NCI-H2171 (cell line): ENCODE results near the gene FBXO39.
"Not testable (repeated sequence)": the region's sequence is repeated elsewhere in the genome, so short reads cannot be mapped to it uniquely, and the experiment has no call there.

Experiments
- DNase-seq: peaks from one replicate; lab custom pipeline; 2025; lab: John Stamatoyannopoulos, UW

Gene FBXO39

DNA sequence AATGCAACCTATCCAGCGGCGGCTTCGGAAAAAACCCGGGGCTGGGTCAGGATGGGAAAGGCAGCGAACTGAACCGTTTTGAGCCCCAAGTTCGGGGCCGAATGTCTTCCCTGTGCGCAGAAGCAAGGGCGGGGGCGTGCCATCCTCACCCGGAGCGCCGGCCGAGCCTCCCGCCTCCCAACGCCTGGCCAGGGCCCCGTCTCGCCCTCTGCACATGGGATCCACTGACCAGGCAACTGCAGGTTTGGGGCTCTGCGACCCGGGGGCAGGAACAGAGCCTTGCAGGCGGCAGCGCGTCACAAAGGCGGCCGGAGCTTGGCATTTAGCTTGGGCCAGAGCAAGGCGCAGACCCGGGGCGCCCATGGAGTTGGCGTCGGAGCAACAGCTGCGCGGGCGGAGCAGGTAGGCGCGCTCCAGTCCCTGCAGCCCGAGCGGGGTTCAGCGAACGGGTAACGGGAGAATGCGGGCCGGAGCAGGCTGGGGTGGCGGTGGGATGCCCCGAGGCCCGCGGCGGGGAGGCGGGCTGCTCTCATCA lies at the start of gene FBXO39:
TSS of gene FBXO39 (plus strand) at position 345 of the 535 bp plus-strand sequence. CDS start 3,654 bp downstream, outside the sequence.
- no peak for DNase-seq

DNA sequence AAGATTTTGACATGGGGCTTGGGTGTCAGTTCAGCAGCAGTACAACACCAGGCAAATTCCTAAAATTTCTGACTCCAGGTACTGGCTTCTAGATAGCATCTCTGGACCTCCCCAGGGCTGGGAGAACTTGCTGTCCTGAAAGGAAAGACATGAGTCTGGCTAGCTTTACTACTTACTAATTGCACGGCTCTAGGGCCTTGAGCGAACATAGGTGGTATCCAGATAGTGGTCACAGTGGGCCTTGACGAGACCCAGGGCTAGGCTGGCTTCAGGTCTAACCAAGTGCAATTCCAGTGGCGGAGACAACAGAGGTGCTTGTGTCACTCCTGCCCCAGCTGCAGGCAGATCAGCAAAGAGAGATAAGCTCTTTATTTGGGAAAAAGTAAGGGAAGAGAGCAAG lies 46.5 kb upstream of the FBXO39 start:
- DNase-seq, result no peak

DNA sequence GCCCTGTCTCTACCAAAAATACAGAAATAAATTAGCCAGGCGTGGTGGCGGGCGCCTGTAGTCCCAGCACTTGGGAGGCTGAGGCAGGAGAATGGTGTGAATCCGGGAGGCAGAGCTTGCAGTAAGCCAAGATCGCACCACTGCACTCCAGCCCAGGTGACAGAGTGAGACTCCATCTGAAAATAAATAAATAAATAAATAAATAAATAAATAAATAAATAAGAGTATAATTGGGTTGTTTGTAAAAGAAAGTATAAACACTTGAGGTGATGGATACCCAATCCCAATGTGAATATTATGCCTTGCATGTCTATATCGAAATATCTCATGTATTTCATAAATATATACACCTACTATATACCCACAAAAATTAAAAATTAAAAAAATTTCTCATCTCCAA lies 29.4 kb upstream of the FBXO39 start:
- not testable (repeated sequence) for DNase-seq

DNA sequence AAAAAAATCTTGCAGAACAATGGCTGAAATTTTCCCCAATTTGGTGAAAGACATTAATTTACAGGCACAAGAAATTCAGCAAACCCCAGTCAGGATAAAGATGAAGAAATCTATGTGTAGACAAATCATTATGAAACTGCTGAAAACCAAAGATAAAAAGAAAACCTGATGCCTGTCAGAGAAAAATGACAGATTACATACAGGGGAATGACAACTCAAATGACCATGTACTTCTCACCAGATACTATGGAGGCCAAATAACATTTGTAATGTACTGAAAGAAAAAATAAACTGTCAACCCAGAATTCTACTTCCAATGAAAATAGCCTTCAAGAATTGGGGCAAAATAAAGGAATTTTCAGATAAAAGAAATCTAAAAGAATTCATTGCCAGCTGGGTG lies 27.4 kb upstream of the FBXO39 start:
- no peak for DNase-seq

DNA sequence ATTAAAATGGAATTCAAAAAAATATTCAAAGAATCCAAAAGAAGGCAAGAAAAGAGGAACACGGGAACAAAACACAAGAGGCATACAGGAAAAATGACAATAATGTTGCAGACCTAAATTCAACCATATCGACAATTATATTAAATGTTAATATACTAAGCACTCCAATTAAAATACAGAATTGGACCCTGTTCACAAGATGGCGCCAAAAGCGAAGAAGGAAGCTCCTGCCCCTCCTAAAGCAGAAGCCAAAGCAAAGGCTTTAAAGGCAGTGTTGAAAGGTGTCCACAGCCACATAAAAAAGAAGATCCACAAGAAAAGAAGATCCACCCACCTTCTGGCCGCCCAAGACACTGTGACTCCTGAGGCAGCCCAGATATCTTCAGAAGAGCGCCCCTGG lies 26.5 kb upstream of the FBXO39 start:
- DNase-seq, result no peak

DNA sequence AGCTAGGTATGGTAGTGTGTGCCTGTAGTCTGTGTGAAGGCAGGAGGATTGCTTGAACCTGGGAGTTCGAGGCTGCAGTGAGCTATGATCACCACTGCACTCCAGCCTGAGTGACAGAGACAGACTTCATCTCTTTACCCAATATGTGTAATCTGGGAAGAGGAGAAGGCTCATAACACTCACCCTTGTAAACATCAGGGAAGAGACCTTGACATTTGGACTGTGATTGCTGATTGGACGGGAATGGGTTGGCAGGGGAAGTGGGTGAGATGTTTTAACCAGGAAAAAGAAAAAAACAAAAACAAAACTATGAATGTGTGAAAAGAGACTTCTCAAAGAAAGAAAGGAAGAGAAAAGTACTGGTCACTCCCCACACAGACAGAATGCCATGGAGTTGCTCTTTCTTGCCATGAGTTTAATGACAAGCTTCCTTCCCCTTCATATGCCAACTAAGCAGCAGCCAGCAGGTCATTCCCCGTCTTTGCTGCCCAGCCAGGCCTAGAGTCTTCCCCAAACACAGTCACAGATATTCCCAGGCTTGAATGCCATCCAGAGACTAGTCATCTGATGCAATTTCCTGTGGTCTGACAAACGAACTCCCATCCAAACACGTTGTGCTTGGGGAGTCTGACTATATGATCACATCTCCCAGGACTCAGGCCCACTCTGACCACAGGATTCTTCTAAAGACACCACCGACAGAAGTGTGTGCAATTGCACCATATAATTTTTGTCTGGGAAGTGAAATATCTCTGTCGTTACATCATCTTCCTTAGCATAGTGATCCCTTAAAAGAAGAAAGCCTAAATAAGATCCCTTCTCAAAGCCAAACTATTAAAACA lies 23.7 kb upstream of the FBXO39 start:
- no peak for DNase-seq

DNA sequence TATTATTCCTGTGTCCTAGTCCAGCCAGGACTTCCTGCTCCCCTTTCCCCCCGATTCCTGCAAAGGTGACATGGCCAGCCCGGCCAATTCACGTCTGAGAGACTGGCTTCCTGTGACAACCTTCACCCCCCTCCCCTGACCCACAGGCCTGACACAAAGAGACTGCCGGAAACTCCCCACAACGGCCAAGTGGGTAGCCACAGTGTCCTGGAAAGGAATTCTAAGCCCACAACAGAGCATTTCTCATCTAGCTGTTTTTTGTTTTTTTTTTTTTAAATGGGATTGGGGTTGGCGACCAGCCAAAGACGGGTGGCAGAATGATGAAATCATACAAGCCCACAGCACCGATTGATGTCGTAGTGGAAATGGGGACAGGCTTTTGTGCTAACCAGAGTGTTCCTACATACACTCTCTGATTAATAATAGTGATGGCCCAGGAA lies 23.0 kb upstream of the FBXO39 start:
- DNase-seq, result no peak

DNA sequence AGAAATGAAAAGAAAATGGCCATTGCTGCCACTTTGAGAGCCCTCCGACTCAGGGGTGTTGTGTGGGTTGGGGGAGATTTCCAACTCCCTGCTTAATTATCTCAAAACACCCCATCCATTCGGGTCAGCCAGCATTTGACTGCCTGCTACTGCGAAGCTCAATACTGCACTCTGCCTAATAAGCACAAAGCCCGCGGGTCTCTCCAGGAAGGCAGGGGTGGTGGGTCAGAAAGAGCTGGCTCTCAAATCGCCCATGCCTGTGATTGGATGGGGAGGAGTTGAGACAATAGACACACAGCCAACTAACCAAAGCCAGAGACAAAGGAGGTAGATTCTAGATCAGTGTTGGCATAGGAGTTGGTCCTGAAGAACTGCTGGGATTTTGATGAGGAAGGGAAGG lies 22.5 kb upstream of the FBXO39 start:
- DNase-seq, result no peak

DNA sequence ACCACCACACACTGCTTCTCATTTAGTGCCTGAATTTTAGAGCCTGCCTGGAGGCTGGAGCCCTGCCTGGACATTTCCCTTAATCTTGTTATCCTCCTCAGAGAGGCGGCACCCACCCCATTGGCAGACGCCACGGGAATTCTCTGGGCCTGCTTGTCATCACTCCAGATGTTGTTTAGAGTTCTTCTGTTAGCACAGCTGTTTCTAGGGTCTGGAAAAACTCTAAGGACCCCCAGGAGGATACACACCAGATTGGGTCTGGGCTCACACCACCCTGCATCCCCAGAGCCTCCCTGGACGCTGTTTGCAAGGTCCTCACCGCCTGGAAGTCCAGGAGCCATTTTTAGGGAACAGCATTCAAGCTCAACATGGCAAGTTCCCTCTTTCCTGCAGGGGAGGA lies 20.7 kb upstream of the FBXO39 start:
- DNase-seq, result no peak

DNA sequence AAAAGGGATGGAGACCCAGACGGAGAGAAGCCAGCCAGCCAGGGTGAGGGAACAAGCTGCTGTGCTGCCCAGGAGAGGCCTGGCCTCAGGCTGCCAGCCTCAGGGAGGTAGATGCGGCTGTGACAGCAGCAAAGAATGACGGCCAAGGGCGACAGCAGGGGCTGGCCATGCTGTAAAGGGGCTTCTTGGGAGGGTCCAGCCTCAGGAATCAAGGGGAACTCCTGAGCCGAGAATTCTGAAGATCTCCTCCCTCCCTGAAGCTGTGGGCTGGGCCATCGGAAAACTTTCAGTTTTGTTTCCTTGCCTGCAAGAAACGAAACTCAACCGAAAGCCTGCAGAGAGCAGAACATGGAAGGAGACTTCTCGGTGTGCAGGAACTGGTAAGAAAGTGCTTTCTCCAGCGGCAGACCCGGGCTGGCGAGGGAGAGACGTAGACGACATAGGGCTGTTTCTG lies 20.3 kb upstream of the FBXO39 start, which contains the start of gene XAF1:
TSS of gene XAF1 (plus strand) at position 316 of the 454 bp plus-strand sequence. CDS start at position 349, 33 bp downstream.
- no peak for DNase-seq

DNA sequence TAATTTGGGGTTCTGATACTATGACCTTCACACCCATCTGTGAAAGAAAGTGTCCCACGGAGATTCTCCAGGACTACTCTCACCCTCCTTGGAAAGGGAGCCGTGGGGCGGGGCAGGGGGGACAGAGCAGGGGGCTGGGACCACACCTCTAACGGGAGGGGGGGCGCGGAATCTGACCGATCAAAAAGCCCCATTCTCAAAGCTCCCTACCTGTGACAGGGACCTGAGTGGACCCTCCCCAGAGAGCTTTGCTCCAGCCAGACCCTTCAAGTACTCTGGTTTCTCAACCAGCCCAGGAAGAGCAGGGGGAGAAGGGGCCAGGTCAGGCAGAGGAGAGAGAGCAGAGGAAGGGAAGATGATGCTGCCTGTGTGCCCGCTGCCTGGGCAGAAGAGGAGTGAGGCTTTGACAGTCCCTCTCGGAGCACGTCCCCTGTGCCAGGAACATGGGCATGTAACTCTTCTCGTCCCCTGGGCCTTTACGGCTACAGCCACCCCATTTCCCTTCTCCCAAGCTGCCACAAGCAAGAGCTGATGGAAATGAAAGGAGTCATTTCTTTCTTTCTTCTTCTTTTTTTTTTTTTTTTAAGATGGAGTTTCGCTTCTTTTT lies 19.5 kb upstream of the FBXO39 start:
- DNase-seq, result no peak

DNA sequence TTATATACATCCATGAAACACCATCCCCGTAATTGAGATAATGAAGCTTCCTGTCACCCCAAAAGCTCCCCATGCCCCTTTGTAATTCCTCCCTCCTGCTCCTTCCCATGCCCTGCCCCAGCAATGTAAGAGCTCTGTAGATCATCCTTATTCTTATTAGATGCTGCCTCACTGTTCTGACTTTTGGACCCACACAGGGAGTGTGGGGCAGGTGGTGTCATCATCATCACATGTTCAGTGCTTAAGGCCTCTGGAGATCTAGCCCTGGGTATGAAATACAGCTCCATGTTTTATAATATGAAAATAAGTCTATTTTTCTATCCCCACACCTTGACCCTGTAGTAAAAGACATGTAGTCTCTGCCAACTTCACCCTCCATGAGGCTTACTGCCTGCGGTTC lies 18.3 kb upstream of the FBXO39 start:
- DNase-seq, result no peak

DNA sequence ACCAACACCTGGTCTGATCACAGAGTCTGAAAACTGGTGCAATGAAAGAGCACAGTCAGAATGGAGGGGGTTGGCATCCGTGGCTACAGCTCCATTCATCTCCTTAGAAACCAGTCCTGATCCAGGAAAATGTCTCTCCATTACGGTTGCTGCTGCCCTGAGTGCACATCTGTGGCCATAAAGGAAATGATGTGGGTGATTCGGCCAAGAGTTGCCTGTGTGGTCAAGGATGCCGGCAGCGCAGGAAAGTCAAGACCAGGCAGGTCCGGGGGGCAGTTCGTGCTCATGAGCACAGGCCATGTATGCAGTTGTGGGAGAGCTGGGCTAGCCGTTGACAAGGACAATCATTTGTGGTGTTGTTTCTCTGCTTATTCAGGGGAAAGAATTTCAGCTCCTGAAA lies 14.2 kb upstream of the FBXO39 start:
- no peak for DNase-seq

DNA sequence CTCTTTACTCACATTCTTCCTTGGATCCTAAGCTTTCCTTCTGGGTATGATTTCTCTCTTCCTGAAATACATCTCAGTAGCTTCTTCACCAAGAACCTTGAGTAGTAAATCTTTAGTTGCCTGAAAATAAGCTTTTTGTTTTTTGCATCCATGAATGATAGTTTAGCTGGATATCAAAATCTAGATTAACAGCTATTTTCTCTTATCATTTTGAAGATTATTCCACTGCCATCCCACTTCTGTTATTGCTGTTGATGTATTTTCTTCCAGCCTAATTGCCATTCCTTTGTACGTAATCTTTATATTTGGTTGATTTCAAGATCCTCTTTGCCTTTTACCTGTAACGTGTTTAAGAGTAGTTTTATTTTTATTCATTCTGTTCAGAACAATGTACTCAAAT lies 7.6 kb upstream of the FBXO39 start:
- DNase-seq, result no peak

DNA sequence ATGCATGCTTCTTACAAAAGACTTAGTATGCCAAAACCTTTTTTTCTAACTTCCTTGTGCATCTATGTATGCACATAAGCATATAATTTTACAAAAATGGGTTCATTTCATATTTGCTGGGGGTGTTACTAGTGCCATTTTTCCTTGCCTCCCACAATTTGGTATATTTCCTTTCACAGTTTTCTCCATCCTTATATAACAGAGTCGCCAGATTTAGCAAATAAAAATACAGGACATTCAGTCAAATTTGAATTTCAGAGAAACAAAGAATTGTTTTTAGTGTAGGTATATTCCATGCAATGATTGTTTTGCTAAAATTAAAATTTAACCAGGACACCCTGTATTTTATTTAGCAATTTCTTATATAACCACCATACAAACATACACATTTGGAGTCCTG lies 4.0 kb upstream of the FBXO39 start:
- no peak for DNase-seq

DNA sequence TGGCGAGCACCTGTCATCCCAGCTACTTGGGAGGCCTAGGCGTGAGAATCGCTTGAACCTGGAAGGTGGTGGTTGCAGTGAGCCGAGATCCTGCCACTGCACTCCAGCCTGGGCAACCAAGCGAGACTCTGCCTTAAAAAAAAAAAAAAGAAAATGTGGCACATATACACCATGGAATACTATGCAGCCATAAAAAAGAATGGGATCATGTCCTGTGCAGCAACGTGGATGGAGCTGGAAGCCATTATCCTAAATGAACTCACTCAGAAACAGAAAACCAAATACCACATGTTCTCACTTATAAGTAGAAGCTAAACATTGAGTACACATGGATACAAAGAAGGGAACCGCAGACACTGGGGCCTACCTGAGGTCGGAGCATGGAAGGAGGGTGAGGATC lies 1.1 kb upstream of the FBXO39 start:
- DNase-seq, result not testable (repeated sequence)

DNA sequence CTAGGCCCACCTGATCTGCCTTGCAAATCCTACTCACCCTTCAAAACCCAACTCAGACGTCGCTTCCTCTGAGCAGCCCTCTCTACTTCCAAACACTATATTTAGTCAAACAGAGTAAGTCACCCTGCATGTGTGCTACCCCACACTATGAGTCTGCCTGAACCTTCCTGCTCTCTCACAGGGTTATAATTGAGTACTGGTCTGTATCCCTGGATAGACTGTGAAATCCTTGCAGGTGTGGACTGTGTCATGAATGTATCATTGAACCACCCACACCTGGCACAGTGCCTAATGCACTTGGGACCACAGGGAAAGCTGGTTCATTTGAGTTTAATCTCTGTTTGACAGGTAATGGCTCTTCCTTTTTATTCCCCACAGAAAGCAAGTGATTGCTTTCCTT lies 3.4 kb downstream of the FBXO39 start:
- DNase-seq, result no peak

DNA sequence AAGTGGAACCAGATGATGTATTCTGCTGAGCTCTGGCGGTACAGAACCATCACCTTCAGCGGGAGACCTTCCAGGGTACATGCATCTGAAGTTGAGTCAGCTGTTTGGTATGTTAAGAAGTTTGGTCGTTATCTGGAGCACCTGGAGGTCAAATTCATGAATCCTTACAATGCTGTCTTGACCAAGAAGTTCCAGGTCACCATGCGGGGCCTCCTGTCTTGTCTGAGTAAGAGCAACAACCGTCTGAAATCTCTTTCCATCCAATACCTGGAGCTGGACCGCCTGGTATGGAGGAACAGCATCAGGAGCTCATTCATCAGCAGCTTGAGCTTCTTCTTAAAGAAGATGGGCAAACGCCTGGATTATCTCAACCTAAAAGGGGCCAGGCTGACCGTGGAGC lies 4.0 kb downstream of the FBXO39 start:
- no peak for DNase-seq

DNA sequence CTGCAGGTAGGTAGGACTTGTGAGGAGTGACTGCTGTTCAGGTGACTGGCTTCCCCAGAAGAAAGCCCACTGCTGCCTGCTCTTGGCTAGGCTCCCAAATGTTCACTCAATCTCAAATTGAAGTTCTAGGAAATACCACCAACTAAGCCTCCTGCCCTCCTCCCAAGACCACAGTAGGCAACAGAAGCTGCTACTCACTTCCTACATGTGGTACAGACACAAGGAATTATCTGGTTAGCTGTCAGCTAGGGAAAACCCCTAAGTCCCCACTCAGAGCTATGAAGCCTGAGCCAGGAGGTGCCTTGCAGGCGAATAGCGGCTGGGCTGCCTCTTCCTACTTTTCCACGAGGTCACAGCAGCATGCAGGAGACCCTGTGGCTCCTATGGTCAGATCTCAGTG lies 4.9 kb downstream of the FBXO39 start:
- DNase-seq, result no peak

DNA sequence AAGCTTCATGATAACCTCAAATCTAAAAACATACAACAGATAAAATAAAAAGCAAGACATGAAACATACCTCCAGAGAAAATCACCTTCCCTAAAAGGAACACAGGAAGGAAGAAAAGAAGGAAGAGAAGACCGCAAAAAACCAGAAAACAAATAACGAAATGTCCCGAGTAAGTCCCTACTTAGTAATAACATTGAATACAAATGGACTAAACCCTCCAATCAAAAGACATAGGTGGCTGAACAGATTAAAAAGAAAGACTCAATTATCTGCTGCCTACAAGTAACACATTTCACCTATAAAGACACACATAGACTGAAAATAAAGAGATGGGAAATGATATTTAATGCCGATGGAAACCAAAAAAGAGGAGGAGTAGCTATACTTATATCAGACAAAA lies 6.2 kb downstream of the FBXO39 start:
- DNase-seq, result no peak

DNA sequence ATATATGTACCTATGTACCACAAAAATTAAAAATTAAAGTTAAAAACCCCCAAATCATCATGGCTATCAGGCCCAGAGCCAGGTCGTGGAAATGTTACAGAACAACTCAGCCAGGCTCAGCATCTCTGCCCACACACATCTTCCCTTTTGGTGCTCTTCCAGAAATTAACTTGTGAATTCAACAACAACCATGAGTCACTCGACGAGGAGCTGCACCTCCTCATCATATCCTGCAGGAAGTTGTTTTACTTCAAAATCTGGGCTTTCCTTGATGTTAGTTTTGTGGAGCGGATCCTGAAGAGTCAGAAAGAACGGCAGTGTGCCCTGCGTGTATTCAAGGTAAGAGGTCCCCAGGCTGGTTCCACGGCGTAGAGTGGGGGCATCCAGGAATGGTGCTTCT lies 10.6 kb downstream of the FBXO39 start:
- no peak for DNase-seq

DNA sequence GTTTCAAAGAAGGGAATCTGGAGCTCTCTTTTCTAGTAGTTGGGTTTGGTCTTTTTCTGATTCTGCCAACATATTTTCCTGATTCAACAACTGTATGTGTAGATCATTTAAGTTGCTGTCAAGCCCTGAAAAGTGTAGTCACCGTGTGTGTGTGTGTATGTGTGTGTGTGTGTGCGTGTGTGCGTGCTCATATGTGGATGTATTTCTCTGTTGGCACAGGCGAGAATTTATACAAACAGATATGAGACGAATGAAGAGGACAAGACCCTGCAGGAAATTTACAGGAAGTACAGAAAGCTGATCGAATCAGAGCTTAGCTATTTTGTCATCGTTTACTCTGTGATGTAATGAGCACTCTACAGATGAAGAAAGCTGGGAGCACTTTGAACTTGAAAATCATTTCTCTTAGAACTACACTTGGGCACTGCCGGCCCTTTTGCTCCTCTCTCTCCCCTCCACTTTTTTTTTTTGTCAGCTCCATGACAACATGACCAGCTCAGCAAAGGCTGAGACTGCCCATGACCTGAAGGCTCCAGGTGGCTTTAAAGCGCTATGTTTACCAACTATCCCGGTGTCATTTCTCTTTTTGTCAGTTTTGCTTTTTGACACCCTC lies 11.2 kb downstream of the FBXO39 start:
- no peak for DNase-seq

DNA sequence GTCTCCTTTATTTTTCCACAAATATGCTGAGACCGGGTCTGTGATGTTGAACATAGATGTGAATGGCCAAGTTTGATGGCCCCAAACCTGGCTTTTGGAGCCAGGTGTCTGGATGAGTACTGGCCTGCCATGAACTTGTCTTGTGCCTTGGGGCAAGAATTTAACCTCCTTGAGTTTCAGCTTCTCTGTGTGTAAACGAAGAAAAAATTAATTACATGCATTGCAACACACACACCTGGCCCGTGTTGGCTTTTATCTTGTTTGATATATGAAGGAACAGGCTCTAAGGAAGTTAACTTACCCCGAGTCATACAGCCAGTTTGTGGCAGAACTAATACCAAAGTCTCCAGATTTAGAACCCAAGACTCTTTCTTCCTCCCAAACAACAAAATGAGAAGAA lies 13.1 kb downstream of the FBXO39 start:
- no peak for DNase-seq
